LNCaP clone FGC (cell line): ENCODE data around the gene OR52L1.

Source experiments
- DNase-seq: peaks from one replicate; pipeline ENCODE4 v3.0.0-alpha.2; 2011; ENCODE audit warnings: low read depth
- H3K4me3 ChIP-seq: 2 replicates; pipeline ENCODE4 v1.5.1; 2011; ENCODE audit warnings: mild to moderate bottlenecking, low read depth, low read length, control low read depth
- CTCF ChIP-seq: IDR thresholded peaks from 2 replicates; pipeline ENCODE4 v1.5.1; 2012; ENCODE audit warnings: mild to moderate bottlenecking; ENCODE audit not compliant: control insufficient read depth, insufficient read depth; ENCODE audit errors: extremely low read depth

OR52L1 gene

GRCh38 chr11:5955586-5955985, 31.2 kb downstream of the OR52L1 start:
- no peak for DNase-seq
- no peak for TF ChIP-seq CTCF
- no peak overlapping the region for H3K4me3 ChIP-seq

GRCh38 chr11:5941951-5942350, 44.8 kb downstream of the OR52L1 start, which contains the start of gene OR56A3:
OR56A3 (plus strand) TSS chr11:5942251; CDS start chr11:5947347, 5,096 bp downstream.
- no peak for DNase-seq
- H3K4me3 ChIP-seq, result no peak within 1 kb of the TSS
- no peak for TF ChIP-seq CTCF

DNA sequence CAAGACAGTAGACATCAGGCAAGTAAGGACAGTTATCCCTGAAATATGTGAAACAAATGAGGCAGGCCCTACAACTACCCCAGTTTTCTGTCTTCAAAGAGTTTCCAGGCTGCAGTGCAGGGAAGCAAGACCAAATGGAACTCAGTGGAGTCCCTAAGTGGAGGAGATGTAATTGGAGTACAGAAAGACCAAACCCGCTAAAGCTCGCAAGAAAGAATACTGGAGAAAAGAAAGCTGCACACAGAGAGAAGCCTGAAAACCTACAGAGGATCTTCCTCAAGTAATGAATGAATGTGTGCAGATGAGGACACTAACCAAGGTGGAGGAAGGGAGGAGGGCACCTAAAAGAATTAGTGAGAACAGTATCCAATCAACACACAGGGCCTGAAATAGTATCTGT, 46.0 kb downstream of the OR52L1 start:
- H3K4me3 ChIP-seq, result no peak overlapping the region
- no peak for DNase-seq
- TF ChIP-seq CTCF, result no peak

DNA sequence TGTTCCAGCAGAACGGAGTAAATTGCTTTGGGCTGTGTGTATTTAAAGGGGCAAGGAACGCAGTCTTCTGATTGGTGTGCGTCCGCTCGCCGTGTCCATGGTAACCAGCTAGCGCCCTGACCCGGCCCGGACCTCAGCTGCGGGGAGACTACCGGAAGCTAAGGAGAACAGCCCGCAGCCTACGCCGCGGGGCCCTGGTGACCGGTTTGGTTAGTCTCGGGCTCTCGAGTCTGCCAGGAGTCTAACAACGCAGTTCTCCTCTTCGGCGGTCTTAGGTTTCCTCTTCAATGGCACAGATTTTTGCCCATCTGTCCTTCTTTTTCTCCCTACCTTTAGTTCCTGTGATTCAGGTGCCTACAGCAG, 48.2 kb downstream of the OR52L1 start:
- TF ChIP-seq CTCF, result no peak
- peak; percentile 35 for DNase-seq
- peak overlapping the region; percentile 59 for H3K4me3 ChIP-seq

GRCh38 chr11:5937868-5938602, 48.8 kb downstream of the OR52L1 start:
- peak overlapping the region; percentile 59 for H3K4me3 ChIP-seq
- DNase-seq, result peak; percentile 30
- no peak for TF ChIP-seq CTCF
